Stimulated activated naive CD8-positive, alpha-beta T cell treated with anti-CD3 and anti-CD28 coated beads, Interleukin-15, Interleukin-2, amounts not matched to agents 100 U/mL and 50 U/mL, for 24 hours (primary cell): Measurements from ENCODE around the gene AASDH.

Experiments used
- ATAC-seq: fragments of 150-1000 bp; cut with Tn5 transposase; one replicate; pipeline ENCODE4 v1.10.0; 2021
- DNase-seq: peaks from one replicate; pipeline ENCODE4 v3.0.0; 2021

The AASDH gene, protein sequence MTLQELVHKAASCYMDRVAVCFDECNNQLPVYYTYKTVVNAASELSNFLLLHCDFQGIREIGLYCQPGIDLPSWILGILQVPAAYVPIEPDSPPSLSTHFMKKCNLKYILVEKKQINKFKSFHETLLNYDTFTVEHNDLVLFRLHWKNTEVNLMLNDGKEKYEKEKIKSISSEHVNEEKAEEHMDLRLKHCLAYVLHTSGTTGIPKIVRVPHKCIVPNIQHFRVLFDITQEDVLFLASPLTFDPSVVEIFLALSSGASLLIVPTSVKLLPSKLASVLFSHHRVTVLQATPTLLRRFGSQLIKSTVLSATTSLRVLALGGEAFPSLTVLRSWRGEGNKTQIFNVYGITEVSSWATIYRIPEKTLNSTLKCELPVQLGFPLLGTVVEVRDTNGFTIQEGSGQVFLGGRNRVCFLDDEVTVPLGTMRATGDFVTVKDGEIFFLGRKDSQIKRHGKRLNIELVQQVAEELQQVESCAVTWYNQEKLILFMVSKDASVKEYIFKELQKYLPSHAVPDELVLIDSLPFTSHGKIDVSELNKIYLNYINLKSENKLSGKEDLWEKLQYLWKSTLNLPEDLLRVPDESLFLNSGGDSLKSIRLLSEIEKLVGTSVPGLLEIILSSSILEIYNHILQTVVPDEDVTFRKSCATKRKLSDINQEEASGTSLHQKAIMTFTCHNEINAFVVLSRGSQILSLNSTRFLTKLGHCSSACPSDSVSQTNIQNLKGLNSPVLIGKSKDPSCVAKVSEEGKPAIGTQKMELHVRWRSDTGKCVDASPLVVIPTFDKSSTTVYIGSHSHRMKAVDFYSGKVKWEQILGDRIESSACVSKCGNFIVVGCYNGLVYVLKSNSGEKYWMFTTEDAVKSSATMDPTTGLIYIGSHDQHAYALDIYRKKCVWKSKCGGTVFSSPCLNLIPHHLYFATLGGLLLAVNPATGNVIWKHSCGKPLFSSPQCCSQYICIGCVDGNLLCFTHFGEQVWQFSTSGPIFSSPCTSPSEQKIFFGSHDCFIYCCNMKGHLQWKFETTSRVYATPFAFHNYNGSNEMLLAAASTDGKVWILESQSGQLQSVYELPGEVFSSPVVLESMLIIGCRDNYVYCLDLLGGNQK

DNA sequence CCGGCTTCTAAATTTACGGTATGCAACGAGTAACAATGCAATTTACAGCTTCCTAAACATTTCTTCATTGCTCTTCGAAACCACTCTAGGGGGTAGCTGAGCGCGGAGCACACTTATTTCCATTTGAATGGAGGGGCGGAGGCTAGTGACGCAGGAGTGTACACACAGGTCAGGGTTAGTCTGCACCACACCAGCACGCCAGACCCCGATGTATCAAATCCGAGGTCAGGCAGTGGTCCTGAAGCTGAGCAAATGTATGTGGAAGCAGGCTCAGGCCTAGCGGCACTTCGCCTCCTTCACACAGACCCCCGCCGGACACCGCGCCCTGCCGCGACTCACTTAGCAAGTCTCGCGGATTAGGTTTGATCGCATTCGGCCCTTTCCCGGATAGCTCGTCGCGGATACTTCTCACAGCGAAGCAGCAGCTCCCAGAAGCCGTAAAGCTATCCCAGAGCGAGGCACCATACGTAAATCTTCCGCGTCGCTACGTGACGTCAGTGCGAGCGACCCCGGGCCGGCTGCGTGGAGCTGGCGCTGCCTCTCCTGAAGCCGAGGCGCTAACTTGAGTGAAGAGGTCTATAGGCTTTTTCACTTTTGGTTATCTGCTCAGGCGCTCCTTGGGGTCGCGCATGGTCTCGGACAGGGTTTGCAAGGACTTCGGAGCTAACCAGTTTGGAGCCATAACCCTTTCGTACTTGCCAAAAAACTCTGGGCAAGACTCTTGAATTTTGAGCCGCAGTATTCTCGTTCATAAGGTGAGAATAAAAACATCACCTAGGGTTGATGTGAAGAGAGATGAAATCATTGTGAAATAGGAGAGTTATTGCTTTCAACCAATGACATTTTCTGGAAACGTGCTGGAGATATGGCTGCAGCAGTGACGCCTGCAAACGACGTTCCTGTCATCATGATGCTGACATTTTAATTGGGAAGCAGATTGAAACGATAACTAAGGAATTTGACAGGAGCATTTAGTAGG, at the start of gene AASDH:
Gene AASDH, minus strand, starts transcription at position 469 of the 979 bp plus-strand sequence. CDS start 3,192 bp downstream, outside the sequence.
- DNase-seq = peak; percentile 96
- ATAC-seq = peak; percentile 96

DNA sequence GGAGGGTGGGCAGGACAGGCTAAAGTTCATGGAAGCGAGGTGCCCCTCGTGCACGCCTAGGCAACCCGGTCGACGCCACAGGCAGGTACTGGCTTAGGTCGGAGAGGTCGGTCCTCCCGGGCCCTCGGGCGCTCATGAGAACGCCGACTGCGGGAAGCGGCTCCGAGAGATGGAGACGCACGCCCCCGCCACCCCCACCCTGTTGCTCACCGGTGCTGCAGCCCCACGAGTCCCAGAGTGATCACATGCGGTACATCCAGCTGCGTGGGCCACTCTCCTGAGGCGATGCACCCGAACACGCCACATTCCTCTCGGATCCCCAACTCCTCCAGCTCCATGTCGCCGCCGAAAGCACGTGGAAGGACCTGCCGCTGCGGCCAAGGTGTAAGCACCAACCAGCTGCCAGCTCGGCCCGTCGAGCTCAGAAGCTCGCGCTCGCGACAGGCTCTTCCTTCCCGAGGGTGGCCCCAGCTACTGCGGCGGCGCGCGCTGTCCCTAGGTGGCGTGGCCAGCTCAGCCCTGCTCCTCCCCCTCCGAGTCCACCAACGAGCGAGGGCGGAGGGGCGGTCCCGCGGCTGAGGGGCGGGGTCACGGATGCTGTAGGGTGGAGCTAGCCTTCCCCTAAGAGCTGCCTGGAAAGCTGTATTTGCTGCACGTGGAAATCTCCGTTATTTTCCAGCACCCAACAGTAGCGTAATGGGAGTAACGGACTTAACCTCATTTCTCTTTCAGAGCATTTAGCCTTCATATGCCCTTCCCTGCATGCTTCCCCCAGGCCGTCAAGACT, 48.0 kb upstream of the AASDH start, which contains the start of gene PPAT:
Gene PPAT, minus strand, starts transcription at position 476 of the 787 bp plus-strand sequence. Its CDS starts 138 bp downstream, at position 338.
- DNase-seq (peak; percentile 99), ATAC-seq (peak; percentile 84)

DNA sequence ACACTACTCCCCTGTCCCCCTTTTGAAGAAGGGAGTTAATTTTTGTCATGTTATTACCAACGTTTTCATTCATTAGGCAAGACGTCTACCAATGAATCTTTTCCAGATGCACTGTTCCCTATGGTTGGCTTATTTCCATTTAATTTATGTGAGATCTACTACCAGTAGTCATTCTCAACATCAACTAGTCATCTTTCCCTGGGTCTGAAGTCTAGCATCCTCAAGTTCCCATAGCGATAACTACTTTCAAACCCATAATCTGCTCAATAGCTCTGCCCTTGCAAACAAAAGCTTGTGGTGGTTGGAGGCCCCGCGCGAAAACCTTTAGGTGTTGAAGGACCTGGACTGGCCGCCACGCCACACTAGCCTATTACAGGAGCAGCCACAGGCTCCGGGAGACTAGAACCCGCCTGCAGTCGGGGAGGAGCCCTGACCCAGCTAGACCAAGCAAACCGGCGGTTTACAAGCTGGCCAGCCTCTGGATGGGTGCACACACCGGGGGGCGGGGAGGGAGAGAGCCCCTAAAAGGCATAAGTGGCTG, 47.4 kb upstream of the AASDH start:
- peak; percentile 3 for ATAC-seq
- DNase-seq = peak; percentile 57

DNA sequence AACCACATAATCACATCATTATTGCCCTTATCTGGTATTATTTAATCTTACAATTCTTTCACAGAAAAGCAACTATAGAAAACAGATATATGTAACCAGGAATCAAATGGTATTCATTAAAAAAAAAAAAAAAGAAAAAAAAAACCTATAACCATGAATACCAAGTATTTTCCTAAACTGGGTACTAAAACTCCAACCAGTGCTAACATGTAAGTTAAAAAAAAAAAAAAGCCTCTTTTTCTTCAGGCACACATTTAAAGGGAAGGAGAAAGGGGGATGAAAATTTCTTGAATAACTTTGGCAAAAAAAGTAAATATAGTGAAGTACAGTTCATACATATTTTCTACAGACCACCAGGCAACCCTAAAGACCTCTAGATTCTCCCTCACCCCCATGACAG, 46.0 kb upstream of the AASDH start:
- DNase-seq (no peak), ATAC-seq (no peak)

- ATAC-seq (no peak), DNase-seq (no peak)
Measured at GRCh38 chr4:56430203-56430602, 42.9 kb upstream of the AASDH start.

DNA sequence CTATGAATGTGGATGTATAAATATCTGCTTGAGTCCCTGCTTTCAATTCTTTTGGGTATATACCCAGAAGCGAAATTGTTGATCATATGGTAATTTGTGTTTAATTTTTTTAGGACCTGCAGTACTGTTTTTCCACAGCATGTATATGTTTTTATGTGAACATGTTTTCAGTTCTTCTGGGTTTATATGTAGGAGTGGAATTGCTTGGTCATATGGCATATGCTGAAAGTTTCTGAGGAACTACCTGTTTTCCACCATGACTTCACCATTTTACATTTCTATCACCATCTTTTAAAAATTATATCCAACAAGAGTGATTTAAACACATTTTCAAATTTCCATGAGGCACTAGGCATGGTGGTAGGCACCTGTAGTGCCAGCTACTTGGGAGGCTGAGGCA, 39.9 kb upstream of the AASDH start:
- ATAC-seq (no peak), DNase-seq (no peak)

DNA sequence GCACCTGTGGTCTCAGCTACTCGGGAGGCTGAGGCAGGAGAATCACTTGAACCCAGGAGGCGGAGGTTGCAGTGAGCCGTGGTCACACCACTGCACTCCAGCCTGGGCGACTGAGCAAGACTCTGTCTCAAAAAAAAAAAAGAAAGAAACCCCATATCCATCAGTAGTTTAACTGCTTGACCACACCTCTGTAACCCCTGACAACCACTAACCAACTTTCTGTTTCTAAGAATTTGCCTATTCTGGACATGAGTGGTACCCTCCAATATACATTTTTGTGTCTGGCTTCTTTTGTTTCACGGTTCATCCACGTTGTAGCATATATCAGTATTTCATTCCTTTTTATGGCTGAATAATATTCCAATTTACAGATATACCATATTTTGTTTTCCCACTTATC, 39.0 kb upstream of the AASDH start:
- ATAC-seq (no peak), DNase-seq (no peak)

- DNase-seq (no peak), ATAC-seq (no peak)
Measured at GRCh38 chr4:56425518-56425917, 38.2 kb upstream of the AASDH start.

- DNase-seq (peak; percentile 21), ATAC-seq (no peak)
Measured at GRCh38 chr4:56424697-56425514, 37.6 kb upstream of the AASDH start.

DNA sequence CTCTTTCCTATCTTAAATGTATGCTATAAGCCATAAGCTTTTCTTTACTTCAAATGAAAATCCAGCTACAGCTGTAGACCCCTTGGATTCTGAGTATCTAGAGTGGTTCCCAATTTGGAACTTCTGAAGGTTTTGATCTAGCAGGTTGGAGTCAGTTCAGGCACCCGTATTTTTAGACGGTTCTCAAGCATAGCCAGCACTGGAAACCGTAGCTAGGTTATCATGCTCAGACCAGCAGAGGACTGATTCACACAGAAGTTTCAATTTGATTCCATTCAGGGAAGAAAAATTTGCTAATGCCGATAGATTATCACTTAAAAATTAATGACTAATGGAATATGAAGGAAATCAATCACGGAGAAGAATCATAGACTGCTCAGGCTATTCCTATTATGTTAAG, 36.9 kb upstream of the AASDH start:
- ATAC-seq = no peak
- DNase-seq = no peak

DNA sequence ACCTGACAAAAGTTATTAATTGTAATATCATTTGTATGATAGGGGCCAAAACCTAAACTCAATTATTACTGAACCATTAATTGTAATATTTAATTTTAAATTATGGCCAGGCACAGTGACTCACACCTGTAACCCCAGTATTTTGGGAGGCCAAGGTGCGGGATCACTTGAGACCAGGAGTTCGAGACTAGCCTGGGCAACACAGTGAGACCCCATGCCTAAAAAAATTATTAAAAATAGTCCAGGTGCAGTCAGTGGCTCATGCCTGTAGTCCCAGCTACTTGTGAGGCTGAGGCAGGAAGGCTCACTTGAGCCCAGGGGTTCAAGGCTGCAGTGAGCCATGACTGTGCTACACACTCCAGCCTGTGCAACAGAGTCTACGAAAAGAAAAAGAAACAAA, 30.1 kb upstream of the AASDH start:
- ATAC-seq = no peak
- DNase-seq = no peak

- DNase-seq (no peak), ATAC-seq (no peak)
Measured at GRCh38 chr4:56416349-56416748, 29.1 kb upstream of the AASDH start.

DNA sequence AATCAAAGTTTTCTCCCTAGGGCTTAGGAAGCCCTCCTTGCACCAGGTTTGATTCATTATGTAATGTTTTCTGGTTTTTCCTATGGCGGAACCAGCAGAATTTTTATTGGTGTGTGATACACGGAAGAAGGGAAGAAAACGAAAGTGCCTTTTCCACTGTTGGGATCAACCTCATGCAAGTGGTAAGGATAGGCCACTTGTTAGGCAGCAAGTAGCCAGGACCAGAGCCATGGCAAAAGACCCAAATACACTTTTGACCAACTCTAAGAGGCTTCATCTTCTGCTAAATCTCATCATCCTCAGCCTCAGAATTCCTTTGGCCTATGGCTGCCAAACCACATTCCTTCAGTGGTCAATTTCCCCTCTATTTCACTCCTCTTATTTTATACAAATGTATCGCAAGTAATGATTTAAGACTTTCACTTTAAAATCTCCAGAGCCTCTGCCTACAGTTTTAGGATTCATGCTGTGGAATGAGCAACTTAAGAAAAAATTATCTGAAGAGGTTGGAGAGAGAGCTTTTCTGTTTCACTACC, 26.9 kb upstream of the AASDH start:
- no peak for DNase-seq
- ATAC-seq = no peak

- ATAC-seq (peak; percentile 66), DNase-seq (no peak)
Measured at GRCh38 chr4:56410247-56411062, 23.2 kb upstream of the AASDH start.

DNA sequence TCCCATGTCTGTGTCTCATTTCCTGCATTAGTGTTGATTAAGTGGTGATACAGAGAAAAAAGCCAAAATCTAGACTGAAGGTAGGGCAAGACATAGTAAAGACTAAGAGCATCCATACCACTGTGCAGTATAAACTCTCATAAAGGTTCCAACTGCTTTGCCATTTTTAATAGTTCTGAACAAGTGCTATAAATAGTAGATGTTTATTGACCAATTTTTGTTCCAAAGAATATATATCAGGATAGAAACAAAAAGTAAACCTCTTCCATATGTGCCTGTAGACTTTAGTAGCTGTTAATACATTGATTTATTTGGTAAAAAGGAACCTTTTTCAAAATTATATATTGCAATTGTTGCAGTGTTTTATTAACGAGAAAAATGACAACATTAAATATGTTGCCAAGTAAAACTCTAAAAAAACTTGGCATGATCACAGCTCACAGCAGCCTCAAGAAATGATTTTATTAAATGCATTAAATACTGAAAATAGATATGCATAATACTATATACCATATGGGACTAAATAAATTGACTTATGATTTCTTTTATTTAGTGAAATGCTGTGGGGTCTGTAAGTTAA, 22.3 kb upstream of the AASDH start:
- DNase-seq (no peak), ATAC-seq (no peak)

GRCh38 chr4:56408978-56409377, 21.7 kb upstream of the AASDH start:
- DNase-seq = no peak
- ATAC-seq = no peak

- no peak for ATAC-seq
- DNase-seq = no peak
Measured at GRCh38 chr4:56406151-56406550, 18.9 kb upstream of the AASDH start.

DNA sequence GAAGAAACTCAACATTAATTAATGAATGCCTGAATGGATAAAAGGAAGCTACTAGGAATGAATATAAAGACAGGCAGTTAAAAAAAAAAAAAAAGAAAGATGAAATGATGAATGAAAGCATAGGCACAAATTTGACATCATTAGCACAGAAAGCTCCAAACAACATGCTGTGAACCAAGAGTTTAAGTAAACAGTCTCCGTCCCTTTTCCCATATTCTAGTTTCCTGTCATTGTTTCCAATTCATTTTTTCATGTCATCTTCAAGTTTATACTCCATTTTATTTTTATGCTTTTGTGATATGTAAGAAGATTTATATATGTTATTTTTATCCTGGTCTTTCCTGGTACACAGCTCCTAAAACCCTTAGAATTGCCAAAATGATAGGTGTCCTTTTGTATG, 17.7 kb upstream of the AASDH start:
- no peak for ATAC-seq
- DNase-seq = no peak
